HEK293 (cell line): ENCODE measurements around the gene ERGIC1.

Experiments used
- ZBTB21 ChIP-seq: fragments of 450-650 bp; formaldehyde crosslinking; IDR thresholded peaks from 2 replicates; pipeline ENCODE4 v1.5.1; 2017; ENCODE audit warnings: missing biosample characterization, missing genetic modification characterization
- ZNF274 ChIP-seq, 2 experiments: fragments of 200-500 bp in 1 of 2; fragments of 450-650 bp in 1 of 2; sonication (Bioruptor generic) in 1 of 2; formaldehyde crosslinking in 1 of 2; IDR thresholded peaks; 2 replicates each; pipeline versions ENCODE4 v1.5.1 to v1.6.1; 2014 to 2016; ENCODE audit warnings: borderline replicate concordance in 1 of 2, inconsistent platforms in 1 of 2, low read length in 1 of 2, missing biosample characterization in 1 of 2, missing genetic modification characterization in 1 of 2
- ZNF426 ChIP-seq: fragments of 450-650 bp; formaldehyde crosslinking; IDR thresholded peaks from 2 replicates; pipeline ENCODE4 v1.5.1; 2017; ENCODE audit warnings: missing biosample characterization, missing genetic modification characterization, mild to moderate bottlenecking, inconsistent platforms, moderate library complexity
- TF ChIP-seq, protein P1 (sequence below): fragments of 450-650 bp; formaldehyde crosslinking; IDR thresholded peaks from 2 replicates; pipeline ENCODE4 v1.5.1; 2016; ENCODE audit warnings: missing biosample characterization, missing genetic modification characterization
- TF ChIP-seq, protein P2 (sequence below): fragments of 450-650 bp; formaldehyde crosslinking; IDR thresholded peaks from 2 replicates; pipeline ENCODE4 v1.5.1; 2017; ENCODE audit warnings: missing biosample characterization, missing genetic modification characterization

DNA sequence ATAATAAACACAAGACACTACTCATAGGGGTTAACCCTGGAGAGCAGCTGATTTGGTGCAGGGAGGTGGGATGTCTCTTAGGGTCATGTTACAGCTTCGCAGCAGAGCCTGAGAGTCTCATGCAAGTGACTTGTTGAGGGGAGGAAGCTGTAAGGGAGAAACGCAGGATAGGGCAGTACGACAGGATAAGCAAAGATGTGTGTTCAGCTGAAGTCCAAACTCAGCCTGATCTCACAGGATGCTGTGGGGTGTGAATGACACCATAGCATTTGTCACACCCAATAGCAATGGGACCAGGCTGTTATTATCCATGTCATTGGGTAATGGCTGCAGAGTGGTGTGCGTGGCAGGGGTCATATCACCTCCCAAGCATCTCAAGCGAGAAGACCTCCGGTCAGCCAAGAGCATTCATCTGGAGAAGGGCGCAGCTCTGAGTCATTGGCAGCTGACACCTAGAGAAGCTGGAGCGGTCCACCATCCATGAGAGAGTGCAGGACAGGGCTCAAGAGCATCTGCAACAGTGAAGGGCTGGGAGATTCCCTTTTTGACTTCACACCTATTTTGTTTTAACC lies 76.0 kb downstream of the ERGIC1 start:
- TF ChIP-seq, protein P1, sequence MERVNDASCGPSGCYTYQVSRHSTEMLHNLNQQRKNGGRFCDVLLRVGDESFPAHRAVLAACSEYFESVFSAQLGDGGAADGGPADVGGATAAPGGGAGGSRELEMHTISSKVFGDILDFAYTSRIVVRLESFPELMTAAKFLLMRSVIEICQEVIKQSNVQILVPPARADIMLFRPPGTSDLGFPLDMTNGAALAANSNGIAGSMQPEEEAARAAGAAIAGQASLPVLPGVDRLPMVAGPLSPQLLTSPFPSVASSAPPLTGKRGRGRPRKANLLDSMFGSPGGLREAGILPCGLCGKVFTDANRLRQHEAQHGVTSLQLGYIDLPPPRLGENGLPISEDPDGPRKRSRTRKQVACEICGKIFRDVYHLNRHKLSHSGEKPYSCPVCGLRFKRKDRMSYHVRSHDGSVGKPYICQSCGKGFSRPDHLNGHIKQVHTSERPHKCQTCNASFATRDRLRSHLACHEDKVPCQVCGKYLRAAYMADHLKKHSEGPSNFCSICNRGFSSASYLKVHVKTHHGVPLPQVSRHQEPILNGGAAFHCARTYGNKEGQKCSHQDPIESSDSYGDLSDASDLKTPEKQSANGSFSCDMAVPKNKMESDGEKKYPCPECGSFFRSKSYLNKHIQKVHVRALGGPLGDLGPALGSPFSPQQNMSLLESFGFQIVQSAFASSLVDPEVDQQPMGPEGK, result no peak
- TF ChIP-seq ZNF274 (IDR thresholded peaks at IDR 0.05; ENCODE audit: low read length) (no peak), ZNF274 (tag by site-specific recombination; IDR thresholded peaks at IDR 0.05; ENCODE audit: borderline replicate concordance) (no peak), ZNF426 (tag by site-specific recombination) (no peak), ZBTB21 (tag by site-specific recombination) (no peak)
- TF ChIP-seq, protein P2, sequence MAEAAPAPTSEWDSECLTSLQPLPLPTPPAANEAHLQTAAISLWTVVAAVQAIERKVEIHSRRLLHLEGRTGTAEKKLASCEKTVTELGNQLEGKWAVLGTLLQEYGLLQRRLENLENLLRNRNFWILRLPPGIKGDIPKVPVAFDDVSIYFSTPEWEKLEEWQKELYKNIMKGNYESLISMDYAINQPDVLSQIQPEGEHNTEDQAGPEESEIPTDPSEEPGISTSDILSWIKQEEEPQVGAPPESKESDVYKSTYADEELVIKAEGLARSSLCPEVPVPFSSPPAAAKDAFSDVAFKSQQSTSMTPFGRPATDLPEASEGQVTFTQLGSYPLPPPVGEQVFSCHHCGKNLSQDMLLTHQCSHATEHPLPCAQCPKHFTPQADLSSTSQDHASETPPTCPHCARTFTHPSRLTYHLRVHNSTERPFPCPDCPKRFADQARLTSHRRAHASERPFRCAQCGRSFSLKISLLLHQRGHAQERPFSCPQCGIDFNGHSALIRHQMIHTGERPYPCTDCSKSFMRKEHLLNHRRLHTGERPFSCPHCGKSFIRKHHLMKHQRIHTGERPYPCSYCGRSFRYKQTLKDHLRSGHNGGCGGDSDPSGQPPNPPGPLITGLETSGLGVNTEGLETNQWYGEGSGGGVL (tag by site-specific recombination), result no peak
